ENCODE measurements around the gene HLA-F.

Gene HLA-F

GRCh38 chr6:29702519-29703103 is 20.6 kb upstream of the HLA-F start:
- no peaks in the 10 kb centered on the region for H3K36me3 ChIP-seq (ENCODE audit: insufficient read depth)
- no peak overlapping the region for H3K4me2 ChIP-seq
- no peaks in the 10 kb centered on the region for H3K4me1 ChIP-seq (ENCODE audit: low read depth, poor library complexity, severe bottlenecking)
- H2AFZ ChIP-seq (ENCODE audit: low read depth): no peak overlapping the region
- no peak overlapping the region for H3K4me3 ChIP-seq (IDR thresholded peaks at IDR 0.05; ENCODE audit: insufficient read depth, low read depth, low read length)
- H3K79me2 ChIP-seq (ENCODE audit: insufficient read depth, low read depth): no peaks in the 10 kb centered on the region
- H3K27me3 ChIP-seq (ENCODE audit: insufficient read depth, low read depth): no peaks in the 10 kb centered on the region
- peak; percentile 52; the same call in 1 of the 2 replicates for TF ChIP-seq CTCF (conservative IDR thresholded peaks at IDR 0.05; ENCODE audit: low read depth, low read length)
- no peak overlapping the region for H3K9ac ChIP-seq
- no peak overlapping the region for H3K27ac ChIP-seq
- H4K20me1 ChIP-seq (ENCODE audit: insufficient read depth): no peaks in the 10 kb centered on the region

GRCh38 chr6:29705389-29706231 is 17.6 kb upstream of the HLA-F start:
- no peaks in the 10 kb centered on the region for H3K27me3 ChIP-seq (ENCODE audit: insufficient read depth, low read depth)

GRCh38 chr6:29708432-29709179 is 14.6 kb upstream of the HLA-F start:
- no peak for TF ChIP-seq CTCF (conservative IDR thresholded peaks at IDR 0.05; ENCODE audit: low read depth, low read length)
- no peak overlapping the region for H3K4me3 ChIP-seq (IDR thresholded peaks at IDR 0.05; ENCODE audit: insufficient read depth, low read depth, low read length)
- no peaks in the 10 kb centered on the region for H3K79me2 ChIP-seq (ENCODE audit: insufficient read depth, low read depth)
- no peak overlapping the region for H3K9ac ChIP-seq
- H2AFZ ChIP-seq (ENCODE audit: low read depth): no peak overlapping the region
- H3K4me2 ChIP-seq: no peak overlapping the region
- H3K36me3 ChIP-seq (ENCODE audit: insufficient read depth): no peaks in the 10 kb centered on the region
- H4K20me1 ChIP-seq (ENCODE audit: insufficient read depth): no peaks in the 10 kb centered on the region
- H3K4me1 ChIP-seq (ENCODE audit: low read depth, poor library complexity, severe bottlenecking): no peaks in the 10 kb centered on the region
- no peak overlapping the region for H3K27ac ChIP-seq
- H3K27me3 ChIP-seq (ENCODE audit: insufficient read depth, low read depth): no peaks in the 10 kb centered on the region

More at GRCh38 chr6:29705389-29706231, 17.6 kb upstream of the HLA-F start:
- Histone ChIP-seq H3K9ac (no peak overlapping the region), H3K79me2 (ENCODE audit: insufficient read depth, low read depth) (no peaks in the 10 kb centered on the region), H3K36me3 (ENCODE audit: insufficient read depth) (no peaks in the 10 kb centered on the region), H3K27ac (no peak overlapping the region), H2AFZ (ENCODE audit: low read depth) (no peak overlapping the region), H3K4me2 (no peak overlapping the region), H3K4me3 (IDR thresholded peaks at IDR 0.05; ENCODE audit: insufficient read depth, low read depth, low read length) (no peak overlapping the region), H3K4me1 (ENCODE audit: low read depth, poor library complexity, severe bottlenecking) (no peaks in the 10 kb centered on the region), H4K20me1 (ENCODE audit: insufficient read depth) (no peaks in the 10 kb centered on the region)
- peak; percentile 70 for TF ChIP-seq CTCF (conservative IDR thresholded peaks at IDR 0.05; ENCODE audit: low read depth, low read length)

- Histone ChIP-seq H3K4me2 (no peak overlapping the region), H2AFZ (ENCODE audit: low read depth) (no peak overlapping the region), H3K9ac (no peak overlapping the region), H3K27ac (no peak overlapping the region), H3K27me3 (ENCODE audit: insufficient read depth, low read depth) (no peaks in the 10 kb centered on the region), H4K20me1 (ENCODE audit: insufficient read depth) (no peaks in the 10 kb centered on the region), H3K79me2 (ENCODE audit: insufficient read depth, low read depth) (no peaks in the 10 kb centered on the region), H3K4me1 (ENCODE audit: low read depth, poor library complexity, severe bottlenecking) (no peaks in the 10 kb centered on the region), H3K4me3 (IDR thresholded peaks at IDR 0.05; ENCODE audit: insufficient read depth, low read depth, low read length) (no peak overlapping the region), H3K36me3 (ENCODE audit: insufficient read depth) (no peaks in the 10 kb centered on the region)
- no peak for TF ChIP-seq CTCF (conservative IDR thresholded peaks at IDR 0.05; ENCODE audit: low read depth, low read length)
Measured at GRCh38 chr6:29709188-29709587, 14.0 kb upstream of the HLA-F start.

All from KMS-11 (cell line).